ENCODE measurements around the gene CHST7. TPM values are rescaled to one million over a fixed set of nuclear protein-coding genes. Genes with fewer than 3 reads are reported as not detected.
A peak's percentile ranks its signal among the peaks of the same experiment; 100 is the strongest.

Gene CHST7
- total RNA-seq, 1 experiment from 2014 or later: 24.7 TPM

GRCh38 chrX:46572340-46572936 lies 1.1 kb upstream of the CHST7 start:
- Histone ChIP-seq H3K4me2 (ENCODE audit: low read length) (peak overlapping the region; percentile 93; the same call in 1 of the 2 replicates), H3K4me3 (ENCODE audit: low read length) (no peak overlapping the region; the same call in 1 of the 2 replicates), H3K79me2 (ENCODE audit: low read length) (peaks cover 33% of the 10 kb centered on the region), H3K27me3 (ENCODE audit: low read length) (no peaks in the 10 kb centered on the region), H3F3A (ENCODE audit: low read length, unreplicated experiment) (peaks cover 4% of the 10 kb centered on the region), H3K27ac (ENCODE audit: low read length) (no peak overlapping the region), H2AFZ (ENCODE audit: low read length) (no peak overlapping the region), H3K9me3 (ENCODE audit: low read length) (no peaks in the 10 kb centered on the region), H3K4me1 (ENCODE audit: insufficient read depth, low read length) (peaks cover 28% of the 10 kb centered on the region), H4K20me1 (ENCODE audit: low read length) (no peaks in the 10 kb centered on the region; the same call in 1 of the 2 replicates), H3K9me2 (replicated peaks; ENCODE audit: low read length) (no peaks in the 10 kb centered on the region), H3K36me3 (ENCODE audit: low read depth, low read length) (no peaks in the 10 kb centered on the region), H3K9ac (ENCODE audit: low read length) (no peak overlapping the region)
- POLR2A ChIA-PET (ENCODE audit: unreplicated experiment): no interaction called here
- no peak for DNase-seq
- BruUV-seq (replicated peaks): no TSS peak
- ATAC-seq: no peak
- TF ChIP-seq EZH2phosphoT487 (IDR thresholded peaks at IDR 0.05; ENCODE audit: borderline replicate concordance, low read length): no peak
- TF ChIP-seq EZH2 (IDR thresholded peaks at IDR 0.05; ENCODE audit: low read length, unreplicated experiment): no peak
- no peak for TF ChIP-seq CTCF (conservative IDR thresholded peaks at IDR 0.05; ENCODE audit: low read depth, low read length)
- intact Hi-C loops (cut with micrococcal nuclease): loop anchor here (2.0 to 10.0 kb wide), 3 partner anchors 18 to 182 kb away; partner anchors contain the start of gene SLC9A7
- CTCF ChIA-PET: interaction anchor here (0.6 to 1.1 kb wide), 2 partner anchors 18 to 24 kb away, joined by 3 to 9 read pairs; no protein-coding TSS in a partner anchor

- DNase-seq: peak; percentile 75
- Histone ChIP-seq H3K79me2 (ENCODE audit: low read length) (peaks cover 50% of the 10 kb centered on the region), H3K27ac (ENCODE audit: low read length) (peak overlapping the region; percentile 69)
Measured at GRCh38 chrX:46573892-46574773, 568 bp downstream of the CHST7 start.

More at GRCh38 chrX:46573892-46574773, 568 bp downstream of the CHST7 start:
- Histone ChIP-seq H4K20me1 (ENCODE audit: low read length) (no peaks in the 10 kb centered on the region; the same call in 1 of the 2 replicates), H3K9ac (ENCODE audit: low read length) (peak overlapping the region; percentile 77), H2AFZ (ENCODE audit: low read length) (peak overlapping the region; percentile 96), H3K4me2 (ENCODE audit: low read length) (peak overlapping the region; percentile 93), H3K4me3 (ENCODE audit: low read length) (peak overlapping the region; percentile 94), H3K9me2 (replicated peaks; ENCODE audit: low read length) (no peaks in the 10 kb centered on the region), H3F3A (ENCODE audit: low read length, unreplicated experiment) (peaks cover 4% of the 10 kb centered on the region), H3K4me1 (ENCODE audit: insufficient read depth, low read length) (peaks cover 32% of the 10 kb centered on the region), H3K27me3 (ENCODE audit: low read length) (no peaks in the 10 kb centered on the region), H3K9me3 (ENCODE audit: low read length) (no peaks in the 10 kb centered on the region), H3K36me3 (ENCODE audit: low read depth, low read length) (peaks cover 6% of the 10 kb centered on the region; the same call in 1 of the 2 replicates)
- ChIA-PET POLR2A (ENCODE audit: unreplicated experiment) (no interaction called here), CTCF (no interaction called here)
- intact Hi-C loops (cut with micrococcal nuclease): loop anchor here (2.0 to 10.0 kb wide), 3 partner anchors 19 to 181 kb away; partner anchors contain the start of gene SLC9A7
- BruUV-seq (replicated peaks): no TSS peak
- ATAC-seq: peak; percentile 52
- TF ChIP-seq EZH2phosphoT487 (IDR thresholded peaks at IDR 0.05; ENCODE audit: borderline replicate concordance, low read length) (no peak), CTCF (conservative IDR thresholded peaks at IDR 0.05; ENCODE audit: low read depth, low read length) (no peak), EZH2 (IDR thresholded peaks at IDR 0.05; ENCODE audit: low read length, unreplicated experiment) (no peak)

All from PC-3 (cell line).